B cell (primary cell): ENCODE measurements around the gene VPS35. TPM values are rescaled to one million over a fixed set of nuclear protein-coding genes. Genes with fewer than 3 reads are reported as not detected.

ENCODE experiments used
- ATAC-seq: fragments of 200-7000 bp; cut with Tn5 transposase; one replicate; pipeline ENCODE4 v1.10.0; 2021; ENCODE audit warnings: low read depth, mild to moderate bottlenecking, moderate number of reproducible peaks, moderate library complexity
- CTCF ChIA-PET: fragments of 350-600 bp; sonication (Branson Sonifier 250); formaldehyde crosslinking; loops from one replicate; lab custom pipeline; 2021; ENCODE audit warnings: antibody characterized with exemption, inconsistent platforms; lab: Charles Lee
- POLR2A ChIA-PET: fragments of 350-600 bp; sonication (Branson Sonifier 250); formaldehyde crosslinking; loops from one replicate; lab custom pipeline; 2021; ENCODE audit warnings: antibody characterized with exemption; lab: Charles Lee
- DNase-seq: peaks from one replicate; pipeline ENCODE4 v3.0.0; 2013
- H2AFZ ChIP-seq: 2 replicates; pipeline ENCODE4 v1.6.1; 2012; ENCODE audit warnings: mild to moderate bottlenecking, low read depth, low read length; ENCODE audit not compliant: insufficient read depth, poor library complexity, severe bottlenecking
- H3K27ac ChIP-seq, 2 donors: 1 replicate in 1 of 2; 2 replicates in 1 of 2; pipeline ENCODE4 v1.5.1; 2012 to 2013; ENCODE audit warnings: low read length in 2 of 2, mild to moderate bottlenecking in 2 of 2, moderate library complexity in 1 of 2
- H3K27me3 ChIP-seq, 4 experiments: fragments of 200-600 bp in 1 of 4; sonication (generic) in 1 of 4; replicated peaks in 1 of 4; 1 replicate in 2 of 4; 2 replicates in 2 of 4; pipeline versions ENCODE4 v1.6.1 to v1.7.0; 2013 to 2016; ENCODE audit warnings: low read length in 3 of 4, mild to moderate bottlenecking in 2 of 4, mixed read lengths in 1 of 4, moderate library complexity in 1 of 4; ENCODE audit not compliant: insufficient read depth in 4 of 4, control insufficient read depth in 3 of 4; ENCODE audit errors: control extremely low read depth in 1 of 4
- H3K36me3 ChIP-seq, 2 experiments: replicated peaks in 1 of 2; 1 replicate in 1 of 2; 2 replicates in 1 of 2; pipeline versions ENCODE4 v1.6.1 to v1.7.1; 2013; ENCODE audit warnings: low read length in 1 of 2; ENCODE audit not compliant: insufficient read depth in 2 of 2, control insufficient read depth in 1 of 2; ENCODE audit errors: control extremely low read depth in 1 of 2, extremely low read depth in 1 of 2
- H3K4me1 ChIP-seq, 2 donors: fragments of 200-600 bp in 1 of 2; sonication (generic) in 1 of 2; 1 replicate in 1 of 2; 2 replicates in 1 of 2; pipeline versions ENCODE4 v1.5.1 to v1.6.1; 2013 to 2017; ENCODE audit warnings: low read length in 2 of 2; ENCODE audit not compliant: control insufficient read depth in 2 of 2, insufficient read depth in 2 of 2
- H3K4me2 ChIP-seq: replicated peaks from 2 replicates; pipeline ENCODE3; 2012; ENCODE audit warnings: mild to moderate bottlenecking, low read depth, low read length; ENCODE audit not compliant: poor library complexity, severe bottlenecking
- H3K4me3 ChIP-seq, 5 experiments: fragments of 200-600 bp in 1 of 5; sonication (generic) in 1 of 5; 1 replicate in 3 of 5; 2 replicates in 2 of 5; pipeline versions ENCODE4 v1.5.1 to v1.7.0; 2011 to 2016; ENCODE audit warnings: low read length in 4 of 5, mild to moderate bottlenecking in 4 of 5, low read depth in 2 of 5, control low read depth in 1 of 5, moderate library complexity in 1 of 5; ENCODE audit not compliant: insufficient read depth in 1 of 5; ENCODE audit errors: control extremely low read depth in 1 of 5, extremely low read depth in 1 of 5
- H3K79me2 ChIP-seq: fragments of 200-600 bp; sonication (generic); one replicate; pipeline ENCODE4 v1.6.0; 2016; ENCODE audit warnings: low read length; ENCODE audit not compliant: control insufficient read depth, insufficient read depth
- H3K9ac ChIP-seq: fragments of 200-600 bp; sonication (generic); 2 replicates; pipeline ENCODE4 v1.6.1; 2017; ENCODE audit warnings: mild to moderate bottlenecking, low read length, moderate library complexity
- H3K9me3 ChIP-seq, 3 donors: one replicate each; pipeline versions ENCODE4 v1.6.1 to v1.7.1; 2013; ENCODE audit warnings: low read length in 2 of 3; ENCODE audit not compliant: control insufficient read depth in 2 of 3, insufficient read depth in 1 of 3; ENCODE audit errors: control extremely low read depth in 1 of 3
- H4K20me1 ChIP-seq: 2 replicates; pipeline ENCODE4 v1.6.0; 2012; ENCODE audit warnings: mild to moderate bottlenecking, low read length; ENCODE audit not compliant: insufficient read depth, control insufficient read depth, poor library complexity, severe bottlenecking
- H3K27ac Mint-ChIP-seq: one replicate; pipeline ENCODE4 v1.8.0; 2021; ENCODE audit warnings: mixed read lengths
- H3K27me3 Mint-ChIP-seq: one replicate; pipeline ENCODE4 v1.8.0; 2021; ENCODE audit warnings: mixed read lengths
- H3K4me1 Mint-ChIP-seq: one replicate; pipeline ENCODE4 v1.8.0; 2021; ENCODE audit warnings: mixed read lengths
- H3K4me3 Mint-ChIP-seq: one replicate; pipeline ENCODE4 v1.8.0; 2021; ENCODE audit warnings: mixed read lengths
- H3K9me3 Mint-ChIP-seq: one replicate; pipeline ENCODE4 v1.8.0; 2022; ENCODE audit warnings: mixed read lengths; ENCODE audit not compliant: insufficient read depth
- CTCF ChIP-seq: fragments of 200-600 bp; IDR thresholded peaks from one replicate; pipeline ENCODE4 v1.8.0; 2022; ENCODE audit warnings: antibody characterized with exemption, mild to moderate bottlenecking
- EZH2 ChIP-seq: IDR thresholded peaks from 2 replicates; pipeline ENCODE4 v1.6.1; 2012; ENCODE audit warnings: borderline replicate concordance, low read depth, mild to moderate bottlenecking, moderate library complexity, low read length; ENCODE audit not compliant: insufficient read depth, poor library complexity, severe bottlenecking
- WGBS: methylation state at CpG from one replicate; pipeline ENCODE4 v1.1.5; 2013; ENCODE audit warnings: missing lambda C conversion rate; ENCODE audit not compliant: insufficient coverage; 5-methylcytosine and 5-hydroxymethylcytosine counted together
- intact Hi-C: fragments of 100-400 bp; cut with micrococcal nuclease; formaldehyde crosslinking; loops from one replicate; pipeline ENCODE4 v1.10.0; 2022
- polyA plus RNA-seq: library from polyadenylated mRNA; depleted of rRNA; stranded (reverse); fragments of >200 nt; gene quantifications from 2 replicates; pipeline ENCODE4 v1.2.3, GENCODE V29; 2012
- total RNA-seq, 2 donors: library from RNA; stranded (reverse); fragments of 120-200 nt in 1 of 2; gene quantifications; 1 replicate in 1 of 2; 2 replicates in 1 of 2; pipeline versions ENCODE4 v1.2.3 to v1.2.4, GENCODE V29; 2013 to 2022

Gene VPS35
- total and polyA plus RNA-seq, 2 donors (not counting 1 experiment from before 2014, with no cell fraction given): 9.5 to 120 TPM

- Histone ChIP-seq H3K79me2 (no peaks in the 10 kb centered on the region), H4K20me1 (no peaks in the 10 kb centered on the region), H3K4me2 (no peak overlapping the region), H3K4me1 (peaks cover 10 to 15% of the 10 kb centered on the region in 2 donors), H3K4me3 (no peak overlapping the region), H3K9me3 (no peaks in the 10 kb centered on the region), H2AFZ (no peak overlapping the region), H3K36me3 (no peaks in the 10 kb centered on the region), H3K9ac (no peak overlapping the region), H3K27me3 (no peaks in the 10 kb centered on the region), H3K27ac (no peak overlapping the region)
- DNase-seq (no peak), ATAC-seq (no peak)
- peaks cover 12% of the 10 kb centered on the region for H3K4me1 Mint-ChIP-seq
- H3K27me3 Mint-ChIP-seq: no peaks in the 10 kb centered on the region
- TF ChIP-seq EZH2 (no peak), CTCF (no peak)
- WGBS: 95% methylated on average over 14 of the region's 14 CpGs
- no peak overlapping the region for H3K27ac Mint-ChIP-seq
- no peak overlapping the region for H3K4me3 Mint-ChIP-seq
- ChIA-PET POLR2A (no interaction called here), CTCF (interaction anchor here (0.5 kb wide), 1 partner anchor 26 kb away, joined by 3 read pairs; no protein-coding TSS in a partner anchor)
- intact Hi-C loops: no loop called here
- H3K9me3 Mint-ChIP-seq: no peaks in the 10 kb centered on the region
Observed at GRCh38 chr16:46737621-46738214, 48.7 kb upstream of the VPS35 start.

GRCh38 chr16:46736695-46737094 lies 47.7 kb upstream of the VPS35 start:
- Histone ChIP-seq H3K4me1 (peaks cover 2 to 7% of the 10 kb centered on the region in 2 donors), H3K36me3 (no peaks in the 10 kb centered on the region), H3K9me3 (no peaks in the 10 kb centered on the region), H3K4me3 (no peak overlapping the region), H3K79me2 (no peaks in the 10 kb centered on the region), H4K20me1 (no peaks in the 10 kb centered on the region), H3K4me2 (no peak overlapping the region), H2AFZ (no peak overlapping the region), H3K27ac (no peak overlapping the region), H3K27me3 (no peaks in the 10 kb centered on the region), H3K9ac (no peak overlapping the region)
- H3K4me1 Mint-ChIP-seq: peaks cover 6% of the 10 kb centered on the region
- H3K9me3 Mint-ChIP-seq: no peaks in the 10 kb centered on the region
- CTCF ChIA-PET: no interaction called here
- TF ChIP-seq EZH2: no peak
- TF ChIP-seq CTCF: no peak
- no peak overlapping the region for H3K27ac Mint-ChIP-seq
- ATAC-seq (no peak), DNase-seq (no peak)
- H3K27me3 Mint-ChIP-seq: no peaks in the 10 kb centered on the region
- H3K4me3 Mint-ChIP-seq: no peak overlapping the region
- intact Hi-C loops: no loop called here
- 94% methylated on average over 11 of the region's 12 CpGs for WGBS
- POLR2A ChIA-PET: no interaction called here
